ENCODE measurements around the gene CAMK2A. TPM values are rescaled to one million over a fixed set of nuclear protein-coding genes. Genes with fewer than 3 reads are reported as not detected.

CAMK2A gene
- polyA plus RNA-seq, 2 of the 4 experiments (the other 2 are of a cell fraction): 0.09 to 0.93 TPM

GRCh38 chr5:150244209-150244608 is 45.4 kb downstream of the CAMK2A start:
- H3K27ac ChIP-seq: no peak overlapping the region
- 79% methylated on average over 7 of the region's 7 CpGs for WGBS (ENCODE audit: missing lambda C conversion rate)
- ChIA-PET POLR2A (no interaction called here), CTCF (interaction anchor here (1.1 to 1.6 kb wide), 3 partner anchors 11 to 106 kb away, joined by 3 to 4 read pairs (median 4); no protein-coding TSS in a partner anchor)
- DNase-seq (ENCODE audit: low read depth in 1 of 2, low spot score in 1 of 2): no peak
- TF ChIP-seq MAFK (IDR thresholded peaks at IDR 0.05; ENCODE audit: partially characterized antibody) (no peak), ATOH8 (CRISPR knock-in tag; IDR thresholded peaks at IDR 0.05; ENCODE audit: low read depth) (no peak), EHF (CRISPR knock-in tag; IDR thresholded peaks at IDR 0.05) (no peak), SMC3 (IDR thresholded peaks at IDR 0.05) (no peak), USF2 (IDR thresholded peaks at IDR 0.05) (no peak), ZC3H11A (IDR thresholded peaks at IDR 0.05) (no peak), ELK1 (IDR thresholded peaks at IDR 0.05; ENCODE audit: low read depth, low read length) (no peak), KDM5A (IDR thresholded peaks at IDR 0.05) (no peak), ESRRA (IDR thresholded peaks at IDR 0.05; ENCODE audit: borderline replicate concordance, low read length) (no peak), MYC (IDR thresholded peaks at IDR 0.05; ENCODE audit: borderline replicate concordance, low read length) (no peak), JUNB (IDR thresholded peaks at IDR 0.05) (no peak), GATA3 (IDR thresholded peaks at IDR 0.05; ENCODE audit: borderline replicate concordance) (no peak), PBX3 (IDR thresholded peaks at IDR 0.05) (no peak), EP300 (IDR thresholded peaks at IDR 0.05) (no peak), FOXS1 (CRISPR knock-in tag; IDR thresholded peaks at IDR 0.05) (no peak), TFCP2L1 (CRISPR knock-in tag; IDR thresholded peaks at IDR 0.05) (no peak), NR3C1 (IDR thresholded peaks at IDR 0.05) (no peak), ZNF302 (CRISPR knock-in tag; IDR thresholded peaks at IDR 0.05) (no peak), REST (IDR thresholded peaks at IDR 0.05) (no peak), HOXA7 (CRISPR knock-in tag; IDR thresholded peaks at IDR 0.05) (no peak)
- H3K9me3 ChIP-seq: no peaks in the 10 kb centered on the region
- no peak overlapping the region for H3K4me2 ChIP-seq
- H3K4me3 ChIP-seq: no peak overlapping the region
- ATAC-seq: no peak
- no peak for FAIRE-seq
- H3K4me1 ChIP-seq: no peaks in the 10 kb centered on the region

- POLR2A ChIA-PET: no interaction called here
- TF ChIP-seq RCOR1 (IDR thresholded peaks at IDR 0.05; ENCODE audit: low read depth, low read length) (no peak), CHD4 (IDR thresholded peaks at IDR 0.05; ENCODE audit: borderline replicate concordance) (no peak), KDM5A (IDR thresholded peaks at IDR 0.05) (no peak), RARB (CRISPR knock-in tag; IDR thresholded peaks at IDR 0.05) (no peak), BCL3 (IDR thresholded peaks at IDR 0.05) (no peak), HMGXB4 (CRISPR knock-in tag; IDR thresholded peaks at IDR 0.05; ENCODE audit: borderline replicate concordance) (no peak), EHMT2 (IDR thresholded peaks at IDR 0.05; ENCODE audit: low read depth) (no peak)
- 77% methylated on average over 4 of the region's 4 CpGs for WGBS (ENCODE audit: missing lambda C conversion rate)
- no peak for FAIRE-seq
- CTCF ChIA-PET: interaction anchor here (1.1 to 2.0 kb wide), 4 partner anchors 23 to 192 kb away, joined by 3 to 4 read pairs (median 4); no protein-coding TSS in a partner anchor
- H3K4me3 ChIP-seq: no peak overlapping the region
- no peak overlapping the region for H3K4me2 ChIP-seq
- no peaks in the 10 kb centered on the region for H3K9me3 ChIP-seq
- no peak for ATAC-seq
- H3K4me1 ChIP-seq: no peaks in the 10 kb centered on the region
- DNase-seq (ENCODE audit: low read depth in 1 of 2, low spot score in 1 of 2): no peak
- H3K27ac ChIP-seq: no peak overlapping the region
Observed at GRCh38 chr5:150243590-150243989, 46.0 kb downstream of the CAMK2A start.

Data from A549 (cell line).